HepG2 (cell line): ENCODE measurements around the gene GSDME. TPM values are rescaled to one million over a fixed set of nuclear protein-coding genes. Genes with fewer than 3 reads are reported as not detected.

Source experiments
- ATAC-seq: fragments of 200-7000 bp; cut with Tn5 transposase; 3 replicates; pipeline ENCODE4 v1.9.1; 2020; ENCODE audit warnings: mild to moderate bottlenecking, moderate library complexity
- BruUV-seq: library from RNA; stranded (reverse); fragments of 400-500 nt; replicated peaks from 2 replicates; lab custom pipeline; 2021; lab: Mats Ljungman, UMichigan
- CTCF ChIA-PET: fragments of 300-600 bp; formaldehyde crosslinking; extraction: SDS; loops from one replicate; lab custom pipeline; 2021; ENCODE audit warnings: low total read pairs, inconsistent platforms, low intra/inter-chr PET ratio; lab: Yijun Ruan, JAX
- POLR2A ChIA-PET: fragments of 350-600 bp; sonication (Branson Sonifier 250); formaldehyde crosslinking; loops from one replicate; lab custom pipeline; 2020; ENCODE audit warnings: antibody characterized with exemption, inconsistent platforms; lab: Yijun Ruan, JAX
- DNase-seq: peaks from one replicate; pipeline ENCODE4 v3.0.0-alpha.2; 2015; ENCODE audit warnings: low spot score
- FAIRE-seq: peaks from 3 replicates; lab custom pipeline; 2011; peaks lifted over from hg19 to GRCh38; lab: Jason Lieb, UNC
- H2AFZ ChIP-seq: one replicate; pipeline ENCODE4 v1.6.1; 2011; ENCODE audit warnings: low read length, inconsistent platforms
- H3K27ac ChIP-seq: fragments of 300-600 bp; 3 replicates; pipeline ENCODE4 v1.8.0; 2011; ENCODE audit warnings: mixed run types, mild to moderate bottlenecking, mixed read lengths, low read length, inconsistent platforms; ENCODE audit not compliant: insufficient read depth; ENCODE audit errors: extremely low read length
- H3K27me3 ChIP-seq, 2 experiments: fragments of 200-600 bp in 1 of 2; 2 replicates in 1 of 2; 3 replicates in 1 of 2; pipeline versions ENCODE4 v1.6.0 to v1.8.0; 2011; ENCODE audit warnings: low read length in 2 of 2, mild to moderate bottlenecking in 2 of 2, moderate library complexity in 2 of 2, inconsistent platforms in 1 of 2; ENCODE audit not compliant: insufficient read depth in 2 of 2, control insufficient read depth in 1 of 2
- H3K36me3 ChIP-seq, 2 experiments: fragments of 200-600 bp in 1 of 2; replicated peaks in 1 of 2; 2 replicates in 1 of 2; 3 replicates in 1 of 2; pipeline versions ENCODE4 v1.5.1 to v1.8.0; 2011; ENCODE audit warnings: low read length in 2 of 2, inconsistent platforms in 1 of 2; ENCODE audit not compliant: insufficient read depth in 2 of 2, control insufficient read depth in 1 of 2
- H3K4me1 ChIP-seq: 2 replicates; pipeline ENCODE4 v1.5.1; 2012; ENCODE audit warnings: low read length, inconsistent platforms; ENCODE audit not compliant: insufficient read depth
- H3K4me2 ChIP-seq: 2 replicates; pipeline ENCODE4 v1.6.0; 2011; ENCODE audit warnings: low read depth, low read length, inconsistent platforms
- H3K4me3 ChIP-seq, 3 experiments: fragments of 200-600 bp in 1 of 3; sonication (generic), shearing (Covaris generic) in 1 of 3; replicated peaks in 1 of 3; 2 replicates each; pipeline ENCODE4 v1.5.1; 2011 to 2016; ENCODE audit warnings: low read length in 3 of 3, inconsistent platforms in 2 of 3, low read depth in 2 of 3, mild to moderate bottlenecking in 2 of 3, control low read depth in 1 of 3, mixed read lengths in 1 of 3; ENCODE audit not compliant: insufficient read depth in 1 of 3
- H3K79me2 ChIP-seq: one replicate; pipeline ENCODE4 v1.6.1; 2011; ENCODE audit warnings: low read length, inconsistent platforms; ENCODE audit not compliant: insufficient read depth
- H3K9ac ChIP-seq: 2 replicates; pipeline ENCODE4 v1.6.0; 2011; ENCODE audit warnings: mild to moderate bottlenecking, low read depth, low read length, inconsistent platforms; ENCODE audit not compliant: insufficient read depth
- H3K9me3 ChIP-seq: 2 replicates; pipeline ENCODE4 v1.5.1; 2012; ENCODE audit warnings: mild to moderate bottlenecking, low read length
- H4K20me1 ChIP-seq: 2 replicates; pipeline ENCODE4 v1.6.0; 2011; ENCODE audit warnings: inconsistent platforms, mild to moderate bottlenecking, low read length, moderate library complexity; ENCODE audit not compliant: insufficient read depth
- KLF15 ChIP-seq: sonication (generic); formaldehyde crosslinking; IDR thresholded peaks from 2 replicates; pipeline ENCODE4 v1.8.1; 2023; ENCODE audit warnings: borderline replicate concordance, mild to moderate bottlenecking, inconsistent platforms, missing genetic modification reagents, mixed read lengths
- STAG1 ChIP-seq: sonication (generic); formaldehyde crosslinking; IDR thresholded peaks from 2 replicates; pipeline ENCODE4 v1.4.0; 2020; ENCODE audit warnings: missing genetic modification reagents
- WGBS: methylation state at CpG from one replicate; pipeline ENCODE4 v1.1.6; 2017; ENCODE audit warnings: low lambda C conversion rate; 5-methylcytosine and 5-hydroxymethylcytosine counted together
- in situ Hi-C: cut with HindIII; loops from 2 replicates; pipeline ENCODE4 v1.10.0; 2017; ENCODE audit warnings: low pct_unique_long_range_greater_than_20kb; ENCODE audit not compliant: extremely low pct_ligation_motif_present
- intact Hi-C: fragments of 100-400 bp; cut with micrococcal nuclease; formaldehyde crosslinking; loops from one replicate; pipeline ENCODE4 v1.10.0; 2022; ENCODE audit not compliant: unreplicated experiment
- polyA plus RNA-seq, 8 experiments: library from polyadenylated mRNA; depleted of rRNA in 3 of 8; stranded (reverse) in 7 of 8; unstranded in 1 of 8; fragments of >200 nt; fragmentation: Illumina TruSeq in 4 of 8; extraction: Trizol in 4 of 8; gene quantifications; 2 replicates each; pipeline versions ENCODE4 v1.2.1 to v1.2.3, GENCODE V29; 2011 to 2016; ENCODE audit warnings: low read depth in 4 of 8, missing spikeins in 1 of 8, mixed read lengths in 1 of 8; ENCODE audit not compliant: insufficient read depth in 1 of 8
- total RNA-seq, 5 experiments: library from RNA; depleted of rRNA; stranded (reverse); fragments of >200 nt; fragmentation: Illumina TruSeq; extraction: Trizol; gene quantifications; 2 replicates each; pipeline ENCODE4 v1.2.3, GENCODE V29; 2016; ENCODE audit warnings: low read depth in 1 of 5
- TF ChIP-seq, protein P1 (sequence below): sonication (generic); formaldehyde crosslinking; IDR thresholded peaks from 2 replicates; pipeline ENCODE4 v1.4.0; 2020; ENCODE audit warnings: mild to moderate bottlenecking, missing genetic modification reagents
- TF ChIP-seq, protein P2 (sequence below): sonication (generic); formaldehyde crosslinking; IDR thresholded peaks from 2 replicates; pipeline ENCODE4 v1.5.1; 2020; ENCODE audit warnings: mild to moderate bottlenecking, missing genetic modification reagents, moderate library complexity

GSDME gene
- total and polyA plus RNA-seq, 2 of the 13 experiments (the other 11 are each of a cell fraction or from before 2014, with no cell fraction given), result 19.2 to 28.2 TPM

DNA sequence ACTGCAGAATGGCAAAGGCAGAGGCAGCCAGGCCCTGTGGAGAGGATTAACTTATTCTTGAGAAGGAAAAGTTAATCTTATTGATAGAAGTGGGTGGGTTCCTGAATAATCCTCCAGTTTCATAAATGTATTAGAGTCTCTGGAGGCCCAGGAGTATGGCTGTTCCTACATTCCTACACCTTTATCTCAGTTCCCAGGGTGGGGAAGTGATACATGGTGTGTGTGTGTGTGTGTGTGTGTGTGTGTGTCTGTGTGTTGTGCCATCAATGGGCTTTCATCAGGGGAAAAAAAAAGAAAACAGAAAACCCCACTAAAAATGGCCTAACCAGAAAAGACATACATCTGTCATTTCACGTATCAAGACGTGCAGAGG, 22.0 kb upstream of the GSDME start (continued):
- TF ChIP-seq, protein P1, sequence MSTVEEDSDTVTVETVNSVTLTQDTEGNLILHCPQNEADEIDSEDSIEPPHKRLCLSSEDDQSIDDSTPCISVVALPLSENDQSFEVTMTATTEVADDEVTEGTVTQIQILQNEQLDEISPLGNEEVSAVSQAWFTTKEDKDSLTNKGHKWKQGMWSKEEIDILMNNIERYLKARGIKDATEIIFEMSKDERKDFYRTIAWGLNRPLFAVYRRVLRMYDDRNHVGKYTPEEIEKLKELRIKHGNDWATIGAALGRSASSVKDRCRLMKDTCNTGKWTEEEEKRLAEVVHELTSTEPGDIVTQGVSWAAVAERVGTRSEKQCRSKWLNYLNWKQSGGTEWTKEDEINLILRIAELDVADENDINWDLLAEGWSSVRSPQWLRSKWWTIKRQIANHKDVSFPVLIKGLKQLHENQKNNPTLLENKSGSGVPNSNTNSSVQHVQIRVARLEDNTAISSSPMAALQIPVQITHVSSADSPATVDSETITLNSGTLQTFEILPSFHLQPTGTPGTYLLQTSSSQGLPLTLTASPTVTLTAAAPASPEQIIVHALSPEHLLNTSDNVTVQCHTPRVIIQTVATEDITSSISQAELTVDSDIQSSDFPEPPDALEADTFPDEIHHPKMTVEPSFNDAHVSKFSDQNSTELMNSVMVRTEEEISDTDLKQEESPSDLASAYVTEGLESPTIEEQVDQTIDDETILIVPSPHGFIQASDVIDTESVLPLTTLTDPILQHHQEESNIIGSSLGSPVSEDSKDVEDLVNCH, result no peak
- no peak for TF ChIP-seq KLF15 (CRISPR knock-in tag)
- TF ChIP-seq, protein P2, sequence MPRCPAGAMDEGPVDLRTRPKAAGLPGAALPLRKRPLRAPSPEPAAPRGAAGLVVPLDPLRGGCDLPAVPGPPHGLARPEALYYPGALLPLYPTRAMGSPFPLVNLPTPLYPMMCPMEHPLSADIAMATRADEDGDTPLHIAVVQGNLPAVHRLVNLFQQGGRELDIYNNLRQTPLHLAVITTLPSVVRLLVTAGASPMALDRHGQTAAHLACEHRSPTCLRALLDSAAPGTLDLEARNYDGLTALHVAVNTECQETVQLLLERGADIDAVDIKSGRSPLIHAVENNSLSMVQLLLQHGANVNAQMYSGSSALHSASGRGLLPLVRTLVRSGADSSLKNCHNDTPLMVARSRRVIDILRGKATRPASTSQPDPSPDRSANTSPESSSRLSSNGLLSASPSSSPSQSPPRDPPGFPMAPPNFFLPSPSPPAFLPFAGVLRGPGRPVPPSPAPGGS, result no peak
- TF ChIP-seq, all 625 proteins: peak for 0

DNA sequence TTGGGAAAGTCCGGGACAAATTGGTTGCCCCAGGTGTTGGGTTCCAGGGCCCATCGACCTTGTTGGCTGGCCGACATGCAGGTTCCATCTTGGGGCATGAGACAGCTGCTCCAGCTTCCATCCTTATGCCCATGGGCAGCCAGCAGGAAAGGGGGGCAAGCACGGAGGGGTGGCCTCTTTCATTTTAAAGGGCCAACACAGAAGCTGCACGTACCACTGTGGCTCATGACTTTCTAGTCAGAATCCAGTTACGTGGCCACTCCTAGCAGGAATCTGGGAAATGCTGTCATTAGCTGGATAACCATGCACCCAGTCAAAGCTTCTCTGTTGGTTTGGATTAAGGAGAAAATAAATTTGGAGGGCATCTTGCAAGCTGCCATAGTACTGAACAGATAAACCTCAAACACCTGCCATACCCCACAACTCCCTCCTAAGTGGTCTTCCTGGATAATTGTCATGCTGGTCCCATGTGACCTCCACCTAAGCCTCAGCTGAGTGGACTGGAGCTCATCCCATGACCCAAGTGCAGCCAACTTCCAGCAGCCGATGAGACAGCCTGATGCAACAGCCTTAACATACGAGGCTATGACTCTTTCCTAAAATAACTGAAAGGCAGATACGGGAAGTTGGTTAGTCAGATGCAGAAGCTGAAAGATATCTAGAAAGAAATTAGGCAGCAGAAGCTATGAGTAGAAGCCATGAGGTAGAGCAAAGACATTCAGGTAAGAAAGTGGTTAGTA, 21.4 kb upstream of the GSDME start:
- Histone ChIP-seq H3K9ac (no peak overlapping the region), H3K9me3 (no peaks in the 10 kb centered on the region), H3K4me3 (no peak overlapping the region), H3K4me1 (no peaks in the 10 kb centered on the region), H3K4me2 (no peak overlapping the region), H3K27ac (no peak overlapping the region), H3K36me3 (no peaks in the 10 kb centered on the region; a peak in 1 of 5 replicates), H2AFZ (no peak overlapping the region), H3K79me2 (no peaks in the 10 kb centered on the region), H4K20me1 (no peaks in the 10 kb centered on the region), H3K27me3 (no peaks in the 10 kb centered on the region)
- TF ChIP-seq STAG1 (CRISPR knock-in tag), result no peak
- BruUV-seq, result no TSS peak
- ChIA-PET POLR2A (no interaction called here), CTCF (no interaction called here)
- WGBS, result 70% methylated on average over 7 of the region's 9 CpGs
- DNase-seq (no peak), ATAC-seq (no peak), FAIRE-seq (no peak)
- in situ Hi-C loops (no loop called here), intact Hi-C loops (no loop called here)
